Measurements from ENCODE around the gene DCLK1. TPM values are rescaled to one million over a fixed set of nuclear protein-coding genes. Genes with fewer than 3 reads are reported as not detected.

DCLK1 gene
- total RNA-seq, 1 experiment from 2014 or later = not detected

- H3K4me1 ChIP-seq (ENCODE audit: control insufficient read depth, insufficient read depth, low read length) = no peaks in the 10 kb centered on the region
- H3K27me3 ChIP-seq (ENCODE audit: control insufficient read depth, insufficient read depth, low read length) = no peaks in the 10 kb centered on the region
- H3K9me3 ChIP-seq (ENCODE audit: control insufficient read depth, insufficient read depth, low read depth, low read length) = no peaks in the 10 kb centered on the region
- POLR2A ChIA-PET = no interaction called here
- no peak overlapping the region for H3K27ac ChIP-seq (ENCODE audit: low read length)
- DNase-seq (ENCODE audit: low read depth, low spot score) = no peak
- H3K36me3 ChIP-seq (ENCODE audit: control insufficient read depth, insufficient read depth, low read length) = no peaks in the 10 kb centered on the region
- in situ Hi-C loops (cut with HindIII; ENCODE audit: low pct_unique_long_range_greater_than_20kb, low sequenced_read_pairs) (no loop called here), intact Hi-C loops (cut with micrococcal nuclease; ENCODE audit: unreplicated experiment) (no loop called here)
- CTCF ChIA-PET = no interaction called here
- H3K4me3 ChIP-seq (ENCODE audit: low read depth in 2 of 2, low read length in 2 of 2) = no peak overlapping the region
- ATAC-seq = no peak
- no TSS peak for BruUV-seq (replicated peaks)
- no peak for TF ChIP-seq TCF7L2 (IDR thresholded peaks at IDR 0.05; ENCODE audit: low read depth, low read length)
- no peak for TF ChIP-seq SIN3A (IDR thresholded peaks at IDR 0.05; ENCODE audit: borderline replicate concordance, insufficient read depth, low read depth, low read length)
- TF ChIP-seq CTCF (IDR thresholded peaks at IDR 0.05) = no peak
- no peak for TF ChIP-seq REST (IDR thresholded peaks at IDR 0.05; ENCODE audit: insufficient read depth in 1 of 2, low read depth in 2 of 2, low read length in 1 of 2)
- no peak for TF ChIP-seq POLR2AphosphoS5 (IDR thresholded peaks at IDR 0.05; ENCODE audit: low read depth, low read length)
Measured at GRCh38 chr13:36006894-36007675, 124.1 kb downstream of the DCLK1 start.

DNA sequence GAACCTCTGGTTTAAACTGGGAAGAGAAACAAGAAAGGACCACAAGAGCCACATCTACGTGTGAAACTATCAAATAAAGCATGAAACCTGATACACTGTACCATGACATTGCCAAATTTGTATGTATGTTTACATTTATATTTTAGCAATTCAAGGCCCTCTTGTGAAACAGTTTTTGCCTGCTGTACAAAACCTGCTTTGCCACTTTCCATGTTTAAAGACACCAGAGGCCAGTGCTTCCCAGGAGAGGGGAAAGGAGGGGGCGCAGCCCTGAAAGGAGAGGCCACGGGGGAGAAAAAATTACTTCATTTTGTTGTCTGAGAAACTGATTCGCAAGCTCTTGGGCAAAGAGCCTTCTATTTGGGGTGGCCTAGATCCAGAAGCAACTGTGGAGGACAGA is 124.8 kb downstream of the DCLK1 start:
- BruUV-seq (replicated peaks) = no TSS peak
- DNase-seq (ENCODE audit: low read depth, low spot score) (no peak), ATAC-seq (no peak)
- Histone ChIP-seq H3K27me3 (ENCODE audit: control insufficient read depth, insufficient read depth, low read length) (no peaks in the 10 kb centered on the region), H3K4me1 (ENCODE audit: control insufficient read depth, insufficient read depth, low read length) (no peaks in the 10 kb centered on the region), H3K4me3 (ENCODE audit: low read depth in 2 of 2, low read length in 2 of 2) (no peak overlapping the region), H3K27ac (ENCODE audit: low read length) (no peak overlapping the region), H3K9me3 (ENCODE audit: control insufficient read depth, insufficient read depth, low read depth, low read length) (no peaks in the 10 kb centered on the region), H3K36me3 (ENCODE audit: control insufficient read depth, insufficient read depth, low read length) (no peaks in the 10 kb centered on the region)
- TF ChIP-seq SIN3A (IDR thresholded peaks at IDR 0.05; ENCODE audit: borderline replicate concordance, insufficient read depth, low read depth, low read length) = no peak
- TF ChIP-seq POLR2AphosphoS5 (IDR thresholded peaks at IDR 0.05; ENCODE audit: low read depth, low read length) = no peak
- TF ChIP-seq TCF7L2 (IDR thresholded peaks at IDR 0.05; ENCODE audit: low read depth, low read length) = no peak
- TF ChIP-seq REST (IDR thresholded peaks at IDR 0.05; ENCODE audit: insufficient read depth in 1 of 2, low read depth in 2 of 2, low read length in 1 of 2) = no peak
- no peak for TF ChIP-seq CTCF (IDR thresholded peaks at IDR 0.05)
- ChIA-PET POLR2A (no interaction called here), CTCF (no interaction called here)
- intact Hi-C loops (cut with micrococcal nuclease; ENCODE audit: unreplicated experiment) (no loop called here), in situ Hi-C loops (cut with HindIII; ENCODE audit: low pct_unique_long_range_greater_than_20kb, low sequenced_read_pairs) (no loop called here)
